ENCODE data around the gene COL23A1. TPM values are rescaled to one million over a fixed set of nuclear protein-coding genes. Genes with fewer than 3 reads are reported as not detected.

The COL23A1 gene
- total and polyA plus RNA-seq, 2 experiments from 2014 or later, result 4.8 to 8.2 TPM

GRCh38 chr5:178396796-178397720 is 193.1 kb downstream of the COL23A1 start:
- no peak overlapping the region for H3K27ac Mint-ChIP-seq
- no peaks in the 10 kb centered on the region for H3K36me3 Mint-ChIP-seq (ENCODE audit: low read depth)
- Histone ChIP-seq H3K4me2 (no peak overlapping the region), H3F3A (replicated peaks; ENCODE audit: low read depth) (no peaks in the 10 kb centered on the region), H3K9me2 (ENCODE audit: insufficient read depth) (no peaks in the 10 kb centered on the region), H3K27me3 (ENCODE audit: insufficient read depth) (no peaks in the 10 kb centered on the region), H3K27ac (ENCODE audit: low read depth) (no peak overlapping the region), H3K4me1 (ENCODE audit: insufficient read depth) (no peaks in the 10 kb centered on the region), H3K79me2 (replicated peaks; ENCODE audit: insufficient read depth) (no peaks in the 10 kb centered on the region; the same call in 1 of the 2 replicates), H4K20me1 (replicated peaks; ENCODE audit: insufficient read depth) (no peaks in the 10 kb centered on the region; the same call in 1 of the 2 replicates), H3K4me3 (no peak overlapping the region), H2AFZ (no peak overlapping the region), H3K36me3 (ENCODE audit: insufficient read depth) (no peaks in the 10 kb centered on the region)
- H3K4me1 Mint-ChIP-seq, result peaks cover 20% of the 10 kb centered on the region
- peak; percentile 71 for ATAC-seq
- H3K27me3 Mint-ChIP-seq (ENCODE audit: insufficient read depth, low read depth, poor library complexity), result peaks cover 5% of the 10 kb centered on the region
- H3K4me3 Mint-ChIP-seq, result no peak overlapping the region
- peak; percentile 62 for DNase-seq (ENCODE audit: low spot score)
- TF ChIP-seq EZH2phosphoT487 (IDR thresholded peaks at IDR 0.05; ENCODE audit: unreplicated experiment), result no peak
- TF ChIP-seq CREB1 (CRISPR knock-in tag; IDR thresholded peaks at IDR 0.05; ENCODE audit: low read depth), result no peak
- TF ChIP-seq EZH2 (IDR thresholded peaks at IDR 0.05; ENCODE audit: low read depth, unreplicated experiment), result no peak
- peak; percentile 23 to 53; a peak in 3 of 4 replicates for TF ChIP-seq CTCF (conservative IDR thresholded peaks at IDR 0.05; ENCODE audit: low read depth in 2 of 2)
- H3K9me3 Mint-ChIP-seq, result no peaks in the 10 kb centered on the region

GRCh38 chr5:178394074-178394473 is 196.1 kb downstream of the COL23A1 start:
- Histone ChIP-seq H3K36me3 (ENCODE audit: insufficient read depth) (no peaks in the 10 kb centered on the region), H3F3A (replicated peaks; ENCODE audit: low read depth) (no peaks in the 10 kb centered on the region), H3K4me1 (ENCODE audit: insufficient read depth) (no peaks in the 10 kb centered on the region), H4K20me1 (replicated peaks; ENCODE audit: insufficient read depth) (no peaks in the 10 kb centered on the region), H3K4me2 (no peak overlapping the region), H2AFZ (no peak overlapping the region), H3K27ac (ENCODE audit: low read depth) (no peak overlapping the region), H3K79me2 (replicated peaks; ENCODE audit: insufficient read depth) (no peaks in the 10 kb centered on the region), H3K4me3 (no peak overlapping the region), H3K27me3 (ENCODE audit: insufficient read depth) (no peaks in the 10 kb centered on the region), H3K9me2 (ENCODE audit: insufficient read depth) (no peaks in the 10 kb centered on the region)
- Mint-ChIP-seq H3K9me3 (no peaks in the 10 kb centered on the region), H3K4me1 (peaks cover 18% of the 10 kb centered on the region), H3K27ac (no peak overlapping the region; the same call in 1 of the 2 replicates), H3K27me3 (ENCODE audit: insufficient read depth, low read depth, poor library complexity) (peaks cover 4% of the 10 kb centered on the region), H3K36me3 (ENCODE audit: low read depth) (no peaks in the 10 kb centered on the region), H3K4me3 (no peak overlapping the region)
- DNase-seq (ENCODE audit: low spot score), result peak; percentile 12
- peak; percentile 70 for ATAC-seq
- no peak for TF ChIP-seq CTCF (conservative IDR thresholded peaks at IDR 0.05; ENCODE audit: low read depth in 2 of 2)
- TF ChIP-seq ZNF462 (CRISPR knock-in tag; IDR thresholded peaks at IDR 0.05), result no peak
- no peak for TF ChIP-seq ZNF331 (CRISPR knock-in tag; IDR thresholded peaks at IDR 0.05; ENCODE audit: low read depth)
- no peak for TF ChIP-seq EZH2 (IDR thresholded peaks at IDR 0.05; ENCODE audit: low read depth, unreplicated experiment)
- no peak for TF ChIP-seq ZNF114 (CRISPR knock-in tag; IDR thresholded peaks at IDR 0.05)
- TF ChIP-seq JUNB (IDR thresholded peaks at IDR 0.05; ENCODE audit: unreplicated experiment), result no peak

Data from GM23338 (cell line).